Adipocyte (in vitro differentiated cells): ENCODE results near the gene ARHGEF17.

Experiments
- DNase-seq: peaks from one replicate; pipeline ENCODE4 v3.0.0-alpha.2; 2015; ENCODE audit warnings: low read depth
- H3K27me3 ChIP-seq: replicated peaks from 2 replicates; pipeline ENCODE4 v1.7.0; 2013; ENCODE audit warnings: mild to moderate bottlenecking, low read length, moderate library complexity; ENCODE audit not compliant: control insufficient read depth, insufficient read depth
- H3K36me3 ChIP-seq: 2 replicates; pipeline ENCODE4 v1.7.0; 2013; ENCODE audit warnings: low read length, mild to moderate bottlenecking, moderate library complexity; ENCODE audit not compliant: control insufficient read depth, insufficient read depth, severe bottlenecking
- H3K4me1 ChIP-seq: 2 replicates; pipeline ENCODE4 v1.7.0; 2013; ENCODE audit warnings: mild to moderate bottlenecking, low read length, moderate library complexity; ENCODE audit not compliant: control insufficient read depth, insufficient read depth
- H3K4me3 ChIP-seq: 2 replicates; pipeline ENCODE4 v1.7.0; 2013; ENCODE audit warnings: mild to moderate bottlenecking, low read length, moderate library complexity
- H3K9ac ChIP-seq: 2 replicates; pipeline ENCODE4 v1.7.0; 2013; ENCODE audit warnings: mild to moderate bottlenecking, low read length, moderate library complexity
- H3K9me3 ChIP-seq: 2 replicates; pipeline ENCODE4 v1.7.0; 2013; ENCODE audit warnings: mild to moderate bottlenecking, low read length, moderate library complexity; ENCODE audit not compliant: control insufficient read depth

The ARHGEF17 gene

GRCh38 chr11:73382183-73382582 lies 74.1 kb downstream of the ARHGEF17 start:
- H3K27me3 ChIP-seq, result no peaks in the 10 kb centered on the region
- H3K36me3 ChIP-seq, result no peaks in the 10 kb centered on the region
- DNase-seq, result no peak
- peaks cover 24% of the 10 kb centered on the region for H3K4me1 ChIP-seq
- no peaks in the 10 kb centered on the region for H3K9me3 ChIP-seq
- H3K4me3 ChIP-seq, result no peak overlapping the region
- no peak overlapping the region for H3K9ac ChIP-seq

GRCh38 chr11:73382747-73383146 lies 74.7 kb downstream of the ARHGEF17 start:
- no peaks in the 10 kb centered on the region for H3K9me3 ChIP-seq
- H3K4me1 ChIP-seq, result peaks cover 21% of the 10 kb centered on the region
- H3K36me3 ChIP-seq, result no peaks in the 10 kb centered on the region
- no peak for DNase-seq
- no peak overlapping the region for H3K9ac ChIP-seq
- H3K4me3 ChIP-seq, result no peak overlapping the region
- H3K27me3 ChIP-seq, result no peaks in the 10 kb centered on the region

GRCh38 chr11:73383249-73384124 lies 75.4 kb downstream of the ARHGEF17 start:
- Histone ChIP-seq H3K9me3 (no peaks in the 10 kb centered on the region), H3K36me3 (no peaks in the 10 kb centered on the region), H3K27me3 (no peaks in the 10 kb centered on the region), H3K9ac (no peak overlapping the region), H3K4me1 (peaks cover 21% of the 10 kb centered on the region), H3K4me3 (no peak overlapping the region)
- DNase-seq, result peak; percentile 22

- H3K36me3 ChIP-seq, result no peaks in the 10 kb centered on the region
- H3K9ac ChIP-seq, result no peak overlapping the region
- no peak overlapping the region for H3K4me3 ChIP-seq
- no peak for DNase-seq
- H3K27me3 ChIP-seq, result no peaks in the 10 kb centered on the region
- no peaks in the 10 kb centered on the region for H3K9me3 ChIP-seq
- peaks cover 18% of the 10 kb centered on the region for H3K4me1 ChIP-seq
Observed at GRCh38 chr11:73384125-73384441, 76.0 kb downstream of the ARHGEF17 start.

- peaks cover 17% of the 10 kb centered on the region for H3K4me1 ChIP-seq
- DNase-seq, result no peak
- no peaks in the 10 kb centered on the region for H3K9me3 ChIP-seq
- no peak overlapping the region for H3K9ac ChIP-seq
- H3K36me3 ChIP-seq, result no peaks in the 10 kb centered on the region
- H3K4me3 ChIP-seq, result no peak overlapping the region
- H3K27me3 ChIP-seq, result no peaks in the 10 kb centered on the region
Observed at GRCh38 chr11:73384531-73384871, 76.4 kb downstream of the ARHGEF17 start.

- Histone ChIP-seq H3K27me3 (no peaks in the 10 kb centered on the region), H3K36me3 (no peaks in the 10 kb centered on the region), H3K9ac (peak overlapping the region; percentile 2), H3K9me3 (no peaks in the 10 kb centered on the region), H3K4me3 (no peak overlapping the region), H3K4me1 (peaks cover 17% of the 10 kb centered on the region)
- DNase-seq, result peak; percentile 21
Observed at GRCh38 chr11:73384872-73385689, 77.0 kb downstream of the ARHGEF17 start.

- Histone ChIP-seq H3K4me3 (no peak overlapping the region), H3K36me3 (peaks cover under 1% of the 10 kb centered on the region), H3K27me3 (no peaks in the 10 kb centered on the region), H3K4me1 (peaks cover 17% of the 10 kb centered on the region), H3K9me3 (no peaks in the 10 kb centered on the region), H3K9ac (peak overlapping the region; percentile 3)
- DNase-seq, result peak; percentile 33
Observed at GRCh38 chr11:73386016-73386415, 77.9 kb downstream of the ARHGEF17 start.

GRCh38 chr11:73386546-73386945 lies 78.5 kb downstream of the ARHGEF17 start:
- H3K4me3 ChIP-seq, result no peak overlapping the region
- no peaks in the 10 kb centered on the region for H3K9me3 ChIP-seq
- no peak for DNase-seq
- H3K36me3 ChIP-seq, result peaks cover 3% of the 10 kb centered on the region
- peak overlapping the region; percentile 3 for H3K9ac ChIP-seq
- H3K27me3 ChIP-seq, result no peaks in the 10 kb centered on the region
- H3K4me1 ChIP-seq, result peaks cover 17% of the 10 kb centered on the region

GRCh38 chr11:73387594-73388264 lies 79.7 kb downstream of the ARHGEF17 start:
- peaks cover 3% of the 10 kb centered on the region for H3K36me3 ChIP-seq
- no peaks in the 10 kb centered on the region for H3K9me3 ChIP-seq
- H3K4me3 ChIP-seq, result no peak overlapping the region
- H3K4me1 ChIP-seq, result peaks cover 17% of the 10 kb centered on the region
- no peak overlapping the region for H3K9ac ChIP-seq
- H3K27me3 ChIP-seq, result no peaks in the 10 kb centered on the region
- DNase-seq, result peak; percentile 17

GRCh38 chr11:73388265-73389133 lies 80.4 kb downstream of the ARHGEF17 start:
- Histone ChIP-seq H3K9ac (no peak overlapping the region), H3K36me3 (peaks cover 3% of the 10 kb centered on the region), H3K9me3 (no peaks in the 10 kb centered on the region), H3K27me3 (no peaks in the 10 kb centered on the region), H3K4me3 (no peak overlapping the region), H3K4me1 (peaks cover 17% of the 10 kb centered on the region)
- DNase-seq, result no peak
